ENCODE measurements around the gene FNDC3B. TPM values are rescaled to one million over a fixed set of nuclear protein-coding genes. Genes with fewer than 3 reads are reported as not detected.
"Not testable (repeated sequence)": the region's sequence is repeated elsewhere in the genome, so short reads cannot be mapped to it uniquely, and the experiment has no call there.

FNDC3B gene
- total RNA-seq (10 to 100 TPM; 36.4 to 74.2 TPM), polyA plus RNA-seq (10 to 100 TPM; 23.3 to 29.4 TPM)

DNA sequence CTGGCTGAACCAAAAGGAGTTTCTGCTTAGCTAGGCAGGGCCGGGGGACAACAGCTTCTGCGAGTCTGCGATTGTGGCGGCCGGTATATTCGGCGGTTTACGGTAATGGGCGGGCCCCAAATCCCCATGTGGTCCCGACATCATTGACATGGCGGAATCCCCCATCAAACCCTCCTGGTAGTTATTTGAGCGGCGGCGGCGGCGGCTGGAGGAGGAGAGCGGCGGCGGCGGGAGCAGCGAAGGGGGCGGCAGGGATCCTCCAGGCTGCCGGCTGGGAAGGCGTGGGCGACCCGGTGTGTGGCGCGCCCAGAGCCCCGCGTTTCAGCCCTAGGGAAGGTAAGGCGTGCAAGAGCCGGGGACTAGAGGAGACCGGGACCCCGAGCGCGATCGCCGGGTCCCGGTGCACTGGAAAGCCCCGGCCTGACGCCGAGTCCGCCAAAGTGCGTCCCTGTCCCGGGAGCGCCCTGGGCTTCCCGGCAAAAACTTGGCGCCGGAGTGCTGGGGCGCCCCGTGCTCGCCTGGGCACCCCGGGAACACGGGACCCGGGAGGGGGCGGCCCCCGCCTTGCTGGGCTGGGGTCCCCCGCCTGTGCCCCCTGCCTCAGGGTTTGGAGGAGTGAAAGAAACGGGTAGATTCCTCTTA, at the start of gene FNDC3B:
TSS of gene FNDC3B (plus strand) at position 143 of the 642 bp plus-strand sequence. CDS start 72,902 bp downstream, outside the sequence.
- peak within 1 kb of the TSS; percentile 78 to 94 for H3K9ac ChIP-seq (ENCODE audit: low read depth in 1 of 2, low read length in 2 of 2)
- H3K9me3 ChIP-seq (ENCODE audit: control insufficient read depth in 4 of 4, low read length in 3 of 4), result no peaks in the 10 kb centered on the region
- peak within 1 kb of the TSS; percentile 99 to 100 for H3K27ac ChIP-seq (ENCODE audit: low read depth in 1 of 2, low read length in 2 of 2)
- peaks cover 0 to 2% (median 0%) of the 10 kb centered on the region in 4 donors for H3K36me3 ChIP-seq (ENCODE audit: control insufficient read depth in 4 of 4, insufficient read depth in 3 of 4, low read depth in 1 of 4, low read length in 3 of 4)
- H3K4me3 ChIP-seq (ENCODE audit: low read depth in 1 of 3, low read length in 3 of 3), result peak within 1 kb of the TSS; percentile 68 to 99 (median 79)
- peak; percentile 91 for DNase-seq (ENCODE audit: low spot score)
- TF ChIP-seq CTCF (IDR thresholded peaks at IDR 0.05; ENCODE audit: low read depth, low read length, missing input control) (no peak), FOXA1 (IDR thresholded peaks at IDR 0.05) (no peak), FOXA2 (IDR thresholded peaks at IDR 0.05) (no peak), NR2F2 (IDR thresholded peaks at IDR 0.05) (peak; percentile 15), RAD21 (IDR thresholded peaks at IDR 0.05) (peak; percentile 70 to 76), EGR1 (IDR thresholded peaks at IDR 0.05; ENCODE audit: low read depth in 2 of 2) (no peak), GABPA (IDR thresholded peaks at IDR 0.05 in 1 of 2, conservative IDR thresholded peaks at IDR 0.05 in 1 of 2) (no peak), SP1 (IDR thresholded peaks at IDR 0.05) (peak; percentile 66), YY1 (IDR thresholded peaks at IDR 0.05) (peak; percentile 97), ATF3 (IDR thresholded peaks at IDR 0.05) (no peak), TAF1 (conservative IDR thresholded peaks at IDR 0.05) (peak; percentile 87), HNF4A (conservative IDR thresholded peaks at IDR 0.05) (no peak), RXRA (IDR thresholded peaks at IDR 0.05) (peak; percentile 31 to 45), ZBTB33 (IDR thresholded peaks at IDR 0.05) (no peak), JUND (IDR thresholded peaks at IDR 0.05) (no peak), HNF4G (IDR thresholded peaks at IDR 0.05) (no peak)
- TF ChIP-seq, protein P1, sequence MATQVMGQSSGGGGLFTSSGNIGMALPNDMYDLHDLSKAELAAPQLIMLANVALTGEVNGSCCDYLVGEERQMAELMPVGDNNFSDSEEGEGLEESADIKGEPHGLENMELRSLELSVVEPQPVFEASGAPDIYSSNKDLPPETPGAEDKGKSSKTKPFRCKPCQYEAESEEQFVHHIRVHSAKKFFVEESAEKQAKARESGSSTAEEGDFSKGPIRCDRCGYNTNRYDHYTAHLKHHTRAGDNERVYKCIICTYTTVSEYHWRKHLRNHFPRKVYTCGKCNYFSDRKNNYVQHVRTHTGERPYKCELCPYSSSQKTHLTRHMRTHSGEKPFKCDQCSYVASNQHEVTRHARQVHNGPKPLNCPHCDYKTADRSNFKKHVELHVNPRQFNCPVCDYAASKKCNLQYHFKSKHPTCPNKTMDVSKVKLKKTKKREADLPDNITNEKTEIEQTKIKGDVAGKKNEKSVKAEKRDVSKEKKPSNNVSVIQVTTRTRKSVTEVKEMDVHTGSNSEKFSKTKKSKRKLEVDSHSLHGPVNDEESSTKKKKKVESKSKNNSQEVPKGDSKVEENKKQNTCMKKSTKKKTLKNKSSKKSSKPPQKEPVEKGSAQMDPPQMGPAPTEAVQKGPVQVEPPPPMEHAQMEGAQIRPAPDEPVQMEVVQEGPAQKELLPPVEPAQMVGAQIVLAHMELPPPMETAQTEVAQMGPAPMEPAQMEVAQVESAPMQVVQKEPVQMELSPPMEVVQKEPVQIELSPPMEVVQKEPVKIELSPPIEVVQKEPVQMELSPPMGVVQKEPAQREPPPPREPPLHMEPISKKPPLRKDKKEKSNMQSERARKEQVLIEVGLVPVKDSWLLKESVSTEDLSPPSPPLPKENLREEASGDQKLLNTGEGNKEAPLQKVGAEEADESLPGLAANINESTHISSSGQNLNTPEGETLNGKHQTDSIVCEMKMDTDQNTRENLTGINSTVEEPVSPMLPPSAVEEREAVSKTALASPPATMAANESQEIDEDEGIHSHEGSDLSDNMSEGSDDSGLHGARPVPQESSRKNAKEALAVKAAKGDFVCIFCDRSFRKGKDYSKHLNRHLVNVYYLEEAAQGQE (IDR thresholded peaks at IDR 0.05), result peak; percentile 72
- TF ChIP-seq, protein P2, sequence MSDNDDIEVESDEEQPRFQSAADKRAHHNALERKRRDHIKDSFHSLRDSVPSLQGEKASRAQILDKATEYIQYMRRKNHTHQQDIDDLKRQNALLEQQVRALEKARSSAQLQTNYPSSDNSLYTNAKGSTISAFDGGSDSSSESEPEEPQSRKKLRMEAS (IDR thresholded peaks at IDR 0.05), result peak; percentile 54
- H3K4me1 ChIP-seq (ENCODE audit: control insufficient read depth in 4 of 4, insufficient read depth in 4 of 4, low read length in 3 of 4), result peaks cover 7 to 20% (median 11%) of the 10 kb centered on the region in 4 donors
- under 1% methylated on average over 59 of the region's 59 CpGs for WGBS
- H3K27me3 ChIP-seq (ENCODE audit: control insufficient read depth in 4 of 4, insufficient read depth in 4 of 4, low read length in 3 of 4), result no peaks in the 10 kb centered on the region

DNA sequence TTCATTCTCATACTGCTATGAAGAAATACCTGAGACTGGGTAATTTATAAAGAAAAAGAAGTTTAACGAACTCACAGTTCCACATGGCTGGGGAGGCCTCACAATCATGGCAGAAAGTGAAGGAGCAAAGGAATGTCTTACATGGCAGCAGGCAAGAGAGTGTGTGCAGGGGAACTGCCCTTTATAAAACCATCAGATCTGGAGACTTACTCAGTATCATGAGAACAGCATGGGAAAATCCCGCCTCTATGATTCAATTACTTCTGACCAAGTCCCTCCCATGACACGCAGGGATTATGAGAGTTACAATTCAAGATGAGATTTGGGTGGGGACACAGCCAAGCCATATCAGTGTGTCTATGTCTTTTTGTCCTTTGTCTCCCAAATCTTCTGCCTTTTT, 49.1 kb upstream of the FNDC3B start:
- not testable (repeated sequence) for H3K27ac ChIP-seq (ENCODE audit: low read depth in 1 of 2, low read length in 2 of 2); DNase-seq (ENCODE audit: low spot score); H3K9ac ChIP-seq (ENCODE audit: low read depth in 1 of 2, low read length in 2 of 2); H3K9me3 ChIP-seq (ENCODE audit: control insufficient read depth in 4 of 4, low read length in 3 of 4); H3K27me3 ChIP-seq (ENCODE audit: control insufficient read depth in 4 of 4, insufficient read depth in 4 of 4, low read length in 3 of 4); H3K4me3 ChIP-seq (ENCODE audit: low read depth in 1 of 3, low read length in 3 of 3); H3K36me3 ChIP-seq (ENCODE audit: control insufficient read depth in 4 of 4, insufficient read depth in 3 of 4, low read depth in 1 of 4, low read length in 3 of 4); H3K4me1 ChIP-seq (ENCODE audit: control insufficient read depth in 4 of 4, insufficient read depth in 4 of 4, low read length in 3 of 4)
- WGBS, result 97% methylated on average over 3 of the region's 3 CpGs

Measured in liver (tissue), 9 donors.